CD14-positive monocyte (primary cell): ENCODE results near the gene TMEFF2. TPM values are rescaled to one million over a fixed set of nuclear protein-coding genes. Genes with fewer than 3 reads are reported as not detected.

Experiments
- DNase-seq, 3 donors: peaks; one replicate each; pipeline ENCODE4 v3.0.0-alpha.2; 2011 to 2022
- H2AFZ ChIP-seq: 2 replicates; pipeline ENCODE4 v1.6.0; 2012; ENCODE audit warnings: mild to moderate bottlenecking, low read depth, low read length, inconsistent platforms; ENCODE audit not compliant: insufficient read depth, poor library complexity, severe bottlenecking
- H3K27ac ChIP-seq, 2 donors: 1 replicate in 1 of 2; 2 replicates in 1 of 2; pipeline ENCODE4 v1.5.1; 2012 to 2013; ENCODE audit warnings: low read length in 2 of 2, control low read depth in 1 of 2, inconsistent platforms in 1 of 2, low read depth in 1 of 2, mild to moderate bottlenecking in 1 of 2
- H3K27me3 ChIP-seq, 2 donors: one replicate each; pipeline versions ENCODE4 v1.6.0 to v1.6.1; 2011 to 2013; ENCODE audit warnings: low read length in 2 of 2; ENCODE audit not compliant: control insufficient read depth in 2 of 2, insufficient read depth in 2 of 2
- H3K36me3 ChIP-seq, 2 donors: replicated peaks in 1 of 2; 1 replicate in 1 of 2; 2 replicates in 1 of 2; pipeline versions ENCODE4 v1.5.1 to v1.6.1; 2012 to 2013; ENCODE audit warnings: low read length in 2 of 2, control low read depth in 1 of 2, inconsistent platforms in 1 of 2, mild to moderate bottlenecking in 1 of 2; ENCODE audit not compliant: insufficient read depth in 2 of 2, control insufficient read depth in 1 of 2
- H3K4me1 ChIP-seq, 2 donors: 1 replicate in 1 of 2; 2 replicates in 1 of 2; pipeline versions ENCODE4 v1.5.1 to v1.6.1; 2012 to 2013; ENCODE audit warnings: low read length in 2 of 2, control low read depth in 1 of 2, inconsistent platforms in 1 of 2, mild to moderate bottlenecking in 1 of 2, moderate library complexity in 1 of 2; ENCODE audit not compliant: insufficient read depth in 2 of 2, control insufficient read depth in 1 of 2
- H3K4me2 ChIP-seq: replicated peaks from 2 replicates; pipeline ENCODE3; 2012; ENCODE audit warnings: low read length, moderate library complexity, mild to moderate bottlenecking; ENCODE audit not compliant: poor library complexity, severe bottlenecking; ENCODE audit errors: extremely low read depth
- H3K4me3 ChIP-seq, 3 experiments: fragments of 200-600 bp in 1 of 3; sonication (generic) in 1 of 3; replicated peaks in 1 of 3; 1 replicate in 2 of 3; 2 replicates in 1 of 3; pipeline ENCODE4 v1.5.1; 2011 to 2013; ENCODE audit warnings: low read length in 3 of 3, mild to moderate bottlenecking in 3 of 3, control low read depth in 2 of 3, low read depth in 2 of 3, inconsistent platforms in 1 of 3, moderate library complexity in 1 of 3
- H3K79me2 ChIP-seq: 2 replicates; pipeline ENCODE4 v1.6.0; 2012; ENCODE audit warnings: mild to moderate bottlenecking, control low read depth, inconsistent platforms, low read length, moderate library complexity; ENCODE audit not compliant: insufficient read depth
- H3K9ac ChIP-seq: 2 replicates; pipeline ENCODE4 v1.6.0; 2017; ENCODE audit warnings: low read length, mild to moderate bottlenecking; ENCODE audit not compliant: insufficient read depth, poor library complexity, severe bottlenecking
- H3K9me3 ChIP-seq, 2 donors: replicated peaks in 1 of 2; 1 replicate in 1 of 2; 2 replicates in 1 of 2; pipeline versions ENCODE4 v1.5.1 to v1.6.1; 2012 to 2013; ENCODE audit warnings: low read length in 2 of 2, control low read depth in 1 of 2; ENCODE audit not compliant: control insufficient read depth in 1 of 2, insufficient read depth in 1 of 2
- H4K20me1 ChIP-seq: 2 replicates; pipeline ENCODE4 v1.6.0; 2012; ENCODE audit warnings: mild to moderate bottlenecking, low read length, control low read depth, moderate library complexity; ENCODE audit not compliant: insufficient read depth
- H3K27ac Mint-ChIP-seq, 7 donors: one replicate each; pipeline ENCODE4 v1.8.0; 2020; ENCODE audit warnings: mild to moderate bottlenecking in 7 of 7, mixed read lengths in 7 of 7, moderate library complexity in 6 of 7, inconsistent platforms in 2 of 7
- H3K27me3 Mint-ChIP-seq, 3 donors: one replicate each; pipeline ENCODE4 v1.8.0; 2021 to 2022; ENCODE audit warnings: low read depth in 3 of 3, mild to moderate bottlenecking in 3 of 3, mixed read lengths in 3 of 3, moderate library complexity in 3 of 3, inconsistent platforms in 1 of 3
- H3K36me3 Mint-ChIP-seq, 2 donors: one replicate each; pipeline ENCODE4 v1.8.0; 2020; ENCODE audit warnings: mixed read lengths in 2 of 2, inconsistent platforms in 1 of 2, mild to moderate bottlenecking in 1 of 2
- H3K4me1 Mint-ChIP-seq: one replicate; pipeline ENCODE4 v1.8.0; 2020; ENCODE audit warnings: mild to moderate bottlenecking, mixed read lengths
- H3K4me3 Mint-ChIP-seq, 2 donors: one replicate each; pipeline ENCODE4 v1.8.0; 2020; ENCODE audit warnings: mild to moderate bottlenecking in 2 of 2, mixed read lengths in 2 of 2, moderate library complexity in 1 of 2
- H3K9me3 Mint-ChIP-seq, 7 donors: one replicate each; pipeline ENCODE4 v1.8.0; 2020 to 2022; ENCODE audit warnings: mixed read lengths in 7 of 7, mild to moderate bottlenecking in 6 of 7, moderate library complexity in 6 of 7, inconsistent platforms in 2 of 7
- CTCF ChIP-seq: fragments of 200-600 bp; IDR thresholded peaks from one replicate; pipeline ENCODE4 v1.8.0; 2022; ENCODE audit warnings: antibody characterized with exemption, mild to moderate bottlenecking
- WGBS: methylation state at CpG from one replicate; pipeline ENCODE4 v1.1.5; 2013; ENCODE audit warnings: missing lambda C conversion rate; ENCODE audit not compliant: insufficient coverage; 5-methylcytosine and 5-hydroxymethylcytosine counted together
- intact Hi-C, 2 donors: fragments of 100-400 bp; cut with micrococcal nuclease; formaldehyde crosslinking; loops; one replicate each; pipeline versions ENCODE4 v1.15.0 to v1.15.1; 2023
- polyA plus RNA-seq, 3 donors: library from polyadenylated mRNA; depleted of rRNA in 1 of 3; unstranded in 2 of 3; stranded (reverse) in 1 of 3; fragments of 300-500 nt in 2 of 3; fragments of >200 nt in 1 of 3; fragmentation: Illumina TruSeq in 2 of 3; gene quantifications; 1 replicate in 2 of 3; 2 replicates in 1 of 3; pipeline ENCODE4 v1.2.3, GENCODE V29; 2012 to 2021

Gene TMEFF2
- polyA plus RNA-seq, 3 donors = not detected

GRCh38 chr2:192218377-192218776 is 23.6 kb upstream of the TMEFF2 start:
- intact Hi-C loops = no loop called here
- H3K9ac ChIP-seq = no peak overlapping the region
- Mint-ChIP-seq H3K36me3 (no peaks in the 10 kb centered on the region), H3K4me3 (no peak overlapping the region), H3K27ac (peak overlapping the region in 1 of 7 donors; percentile 20), H3K4me1 (no peaks in the 10 kb centered on the region), H3K9me3 (peaks cover 0 to 6% (median 0%) of the 10 kb centered on the region in 7 donors), H3K27me3 (no peaks in the 10 kb centered on the region)
- no peaks in the 10 kb centered on the region for H3K79me2 ChIP-seq
- no peak overlapping the region for H2AFZ ChIP-seq
- H3K27ac ChIP-seq = no peak overlapping the region
- no peak overlapping the region for H3K4me3 ChIP-seq
- 100% methylated on average over 1 of the region's 2 CpGs for WGBS
- no peak overlapping the region for H3K4me2 ChIP-seq
- H3K4me1 ChIP-seq = no peaks in the 10 kb centered on the region
- H3K27me3 ChIP-seq = no peaks in the 10 kb centered on the region
- H3K36me3 ChIP-seq = no peaks in the 10 kb centered on the region
- no peaks in the 10 kb centered on the region for H3K9me3 ChIP-seq
- no peaks in the 10 kb centered on the region for H4K20me1 ChIP-seq
- no peak for TF ChIP-seq CTCF
- DNase-seq = no peak

GRCh38 chr2:192216336-192216735 is 21.6 kb upstream of the TMEFF2 start:
- H3K4me3 ChIP-seq = no peak overlapping the region
- Mint-ChIP-seq H3K4me1 (no peaks in the 10 kb centered on the region), H3K27me3 (no peaks in the 10 kb centered on the region), H3K4me3 (no peak overlapping the region), H3K9me3 (peaks cover 0 to 6% (median 0%) of the 10 kb centered on the region in 7 donors), H3K36me3 (no peaks in the 10 kb centered on the region), H3K27ac (no peak overlapping the region)
- no peaks in the 10 kb centered on the region for H3K27me3 ChIP-seq
- no peak overlapping the region for H3K4me2 ChIP-seq
- H4K20me1 ChIP-seq = no peaks in the 10 kb centered on the region
- no peaks in the 10 kb centered on the region for H3K9me3 ChIP-seq
- no peaks in the 10 kb centered on the region for H3K79me2 ChIP-seq
- DNase-seq = no peak
- H3K36me3 ChIP-seq = no peaks in the 10 kb centered on the region
- no peak for TF ChIP-seq CTCF
- intact Hi-C loops = no loop called here
- no peak overlapping the region for H3K9ac ChIP-seq
- no peak overlapping the region for H2AFZ ChIP-seq
- no peaks in the 10 kb centered on the region for H3K4me1 ChIP-seq
- no CpG with 5 or more reads among the region's 3 CpGs for WGBS
- no peak overlapping the region for H3K27ac ChIP-seq
